ENCODE measurements around the gene POLD3. TPM values are rescaled to one million over a fixed set of nuclear protein-coding genes. Genes with fewer than 3 reads are reported as not detected.

The POLD3 gene
- total RNA-seq, 1 experiment from 2014 or later = 49.7 TPM

- DNase-seq = no peak
- no peaks in the 10 kb centered on the region; the same call in 1 of the 2 replicates for H3K9me3 ChIP-seq
- H3K36me3 ChIP-seq (ENCODE audit: control insufficient read depth, insufficient read depth, low read length) = no peaks in the 10 kb centered on the region
- H3K4me1 ChIP-seq = no peaks in the 10 kb centered on the region
- intact Hi-C loops (cut with micrococcal nuclease; ENCODE audit: unreplicated experiment) = no loop called here
- H3K27me3 Mint-ChIP-seq (ENCODE audit: insufficient read depth, unreplicated experiment) = no peaks in the 10 kb centered on the region
- no peaks in the 10 kb centered on the region for H3K36me3 Mint-ChIP-seq (ENCODE audit: insufficient read depth, unreplicated experiment)
- no peak overlapping the region for H3K4me3 Mint-ChIP-seq (ENCODE audit: unreplicated experiment)
- POLR2A ChIA-PET = no interaction called here
- no peak overlapping the region for H3K27ac Mint-ChIP-seq (ENCODE audit: unreplicated experiment)
- TF ChIP-seq, protein P1, sequence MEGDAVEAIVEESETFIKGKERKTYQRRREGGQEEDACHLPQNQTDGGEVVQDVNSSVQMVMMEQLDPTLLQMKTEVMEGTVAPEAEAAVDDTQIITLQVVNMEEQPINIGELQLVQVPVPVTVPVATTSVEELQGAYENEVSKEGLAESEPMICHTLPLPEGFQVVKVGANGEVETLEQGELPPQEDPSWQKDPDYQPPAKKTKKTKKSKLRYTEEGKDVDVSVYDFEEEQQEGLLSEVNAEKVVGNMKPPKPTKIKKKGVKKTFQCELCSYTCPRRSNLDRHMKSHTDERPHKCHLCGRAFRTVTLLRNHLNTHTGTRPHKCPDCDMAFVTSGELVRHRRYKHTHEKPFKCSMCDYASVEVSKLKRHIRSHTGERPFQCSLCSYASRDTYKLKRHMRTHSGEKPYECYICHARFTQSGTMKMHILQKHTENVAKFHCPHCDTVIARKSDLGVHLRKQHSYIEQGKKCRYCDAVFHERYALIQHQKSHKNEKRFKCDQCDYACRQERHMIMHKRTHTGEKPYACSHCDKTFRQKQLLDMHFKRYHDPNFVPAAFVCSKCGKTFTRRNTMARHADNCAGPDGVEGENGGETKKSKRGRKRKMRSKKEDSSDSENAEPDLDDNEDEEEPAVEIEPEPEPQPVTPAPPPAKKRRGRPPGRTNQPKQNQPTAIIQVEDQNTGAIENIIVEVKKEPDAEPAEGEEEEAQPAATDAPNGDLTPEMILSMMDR (IDR thresholded peaks at IDR 0.05; ENCODE audit: insufficient read depth in 1 of 2, low read depth in 1 of 2, low read length in 1 of 2, severe bottlenecking in 1 of 2, unreplicated experiment in 1 of 2) = no peak
- H3K9me3 Mint-ChIP-seq (ENCODE audit: unreplicated experiment) = peaks cover 10% of the 10 kb centered on the region
- no peaks in the 10 kb centered on the region for H3K4me1 Mint-ChIP-seq (ENCODE audit: low read depth, unreplicated experiment)
- CTCF ChIA-PET = interaction anchor here (1.2 kb wide), 1 partner anchor 10 kb away, joined by 4 read pairs; no protein-coding TSS in a partner anchor
- no TSS peak for BruUV-seq (replicated peaks)
- no peaks in the 10 kb centered on the region for H3K27me3 ChIP-seq (replicated peaks; ENCODE audit: control insufficient read depth, insufficient read depth, low read length)
- H3K4me3 ChIP-seq (ENCODE audit: low read depth, low read length) = no peak overlapping the region
Observed at GRCh38 chr11:74559110-74559933, 33.1 kb upstream of the POLD3 start.

DNA sequence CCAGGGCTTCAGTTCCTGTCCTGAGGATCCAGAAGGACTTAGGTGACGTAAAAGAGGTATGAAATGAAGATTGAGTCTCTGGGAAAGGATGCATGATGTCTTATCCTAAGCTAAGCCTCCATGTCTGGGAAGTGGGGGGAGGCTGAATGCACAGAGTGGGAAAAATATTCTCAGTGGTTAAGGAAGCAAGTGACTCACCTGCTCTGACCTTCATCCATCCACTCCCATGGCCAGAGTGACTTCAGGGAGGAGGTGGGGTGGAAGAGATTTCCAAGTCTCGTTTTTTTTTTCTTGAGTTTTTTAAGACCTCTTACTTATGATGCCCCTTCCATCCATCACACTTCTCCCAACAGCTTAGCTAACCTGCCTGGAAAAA, 32.5 kb upstream of the POLD3 start:
- Histone ChIP-seq H3K9me3 (no peaks in the 10 kb centered on the region; the same call in 1 of the 2 replicates), H3K4me1 (no peaks in the 10 kb centered on the region), H3K36me3 (ENCODE audit: control insufficient read depth, insufficient read depth, low read length) (no peaks in the 10 kb centered on the region), H3K4me3 (ENCODE audit: low read depth, low read length) (no peak overlapping the region), H3K27me3 (replicated peaks; ENCODE audit: control insufficient read depth, insufficient read depth, low read length) (no peaks in the 10 kb centered on the region)
- ChIA-PET CTCF (interaction anchor here (0.7 to 1.2 kb wide), 2 partner anchors 10 to 134 kb away, joined by 3 to 4 read pairs; no protein-coding TSS in a partner anchor), POLR2A (no interaction called here)
- peaks cover 10% of the 10 kb centered on the region for H3K9me3 Mint-ChIP-seq (ENCODE audit: unreplicated experiment)
- no peaks in the 10 kb centered on the region for H3K27me3 Mint-ChIP-seq (ENCODE audit: insufficient read depth, unreplicated experiment)
- H3K27ac Mint-ChIP-seq (ENCODE audit: unreplicated experiment) = no peak overlapping the region
- H3K36me3 Mint-ChIP-seq (ENCODE audit: insufficient read depth, unreplicated experiment) = no peaks in the 10 kb centered on the region
- TF ChIP-seq, protein P1 (IDR thresholded peaks at IDR 0.05; ENCODE audit: insufficient read depth in 1 of 2, low read depth in 1 of 2, low read length in 1 of 2, severe bottlenecking in 1 of 2, unreplicated experiment in 1 of 2) = no peak
- intact Hi-C loops (cut with micrococcal nuclease; ENCODE audit: unreplicated experiment) = no loop called here
- no peak for DNase-seq
- no peaks in the 10 kb centered on the region for H3K4me1 Mint-ChIP-seq (ENCODE audit: low read depth, unreplicated experiment)
- BruUV-seq (replicated peaks) = no TSS peak
- H3K4me3 Mint-ChIP-seq (ENCODE audit: unreplicated experiment) = no peak overlapping the region

- no peaks in the 10 kb centered on the region for H3K36me3 Mint-ChIP-seq (ENCODE audit: insufficient read depth, unreplicated experiment)
- Histone ChIP-seq H3K4me1 (peaks cover 12% of the 10 kb centered on the region; the same call in 1 of the 2 replicates), H3K36me3 (ENCODE audit: control insufficient read depth, insufficient read depth, low read length) (no peaks in the 10 kb centered on the region), H3K4me3 (ENCODE audit: low read depth, low read length) (no peak overlapping the region), H3K9me3 (no peaks in the 10 kb centered on the region; the same call in 1 of the 2 replicates), H3K27me3 (replicated peaks; ENCODE audit: control insufficient read depth, insufficient read depth, low read length) (no peaks in the 10 kb centered on the region)
- POLR2A ChIA-PET = interaction anchor here (1.8 kb wide), 1 partner anchor 72 kb away, joined by 5 read pairs; the partner anchor contains the start of gene LIPT2
- H3K27me3 Mint-ChIP-seq (ENCODE audit: insufficient read depth, unreplicated experiment) = no peaks in the 10 kb centered on the region
- TF ChIP-seq, protein P1 (IDR thresholded peaks at IDR 0.05; ENCODE audit: insufficient read depth in 1 of 2, low read depth in 1 of 2, low read length in 1 of 2, severe bottlenecking in 1 of 2, unreplicated experiment in 1 of 2) = no peak
- H3K27ac Mint-ChIP-seq (ENCODE audit: unreplicated experiment) = no peak overlapping the region
- DNase-seq = no peak
- peaks cover 17% of the 10 kb centered on the region for H3K4me1 Mint-ChIP-seq (ENCODE audit: low read depth, unreplicated experiment)
- H3K4me3 Mint-ChIP-seq (ENCODE audit: unreplicated experiment) = no peak overlapping the region
- no TSS peak for BruUV-seq (replicated peaks)
- H3K9me3 Mint-ChIP-seq (ENCODE audit: unreplicated experiment) = peaks cover 10% of the 10 kb centered on the region
- intact Hi-C loops (cut with micrococcal nuclease; ENCODE audit: unreplicated experiment) = no loop called here
- CTCF ChIA-PET = interaction anchor here (0.9 to 7.9 kb wide), 4 partner anchors 72 to 114 kb away, joined by 3 to 196 read pairs (median 6); partner anchors contain the start of gene LIPT2
Observed at GRCh38 chr11:74566146-74566960, 26.0 kb upstream of the POLD3 start.

Data from Caco-2 (cell line).